ENCODE data around the gene ZC3H18.

DNA sequence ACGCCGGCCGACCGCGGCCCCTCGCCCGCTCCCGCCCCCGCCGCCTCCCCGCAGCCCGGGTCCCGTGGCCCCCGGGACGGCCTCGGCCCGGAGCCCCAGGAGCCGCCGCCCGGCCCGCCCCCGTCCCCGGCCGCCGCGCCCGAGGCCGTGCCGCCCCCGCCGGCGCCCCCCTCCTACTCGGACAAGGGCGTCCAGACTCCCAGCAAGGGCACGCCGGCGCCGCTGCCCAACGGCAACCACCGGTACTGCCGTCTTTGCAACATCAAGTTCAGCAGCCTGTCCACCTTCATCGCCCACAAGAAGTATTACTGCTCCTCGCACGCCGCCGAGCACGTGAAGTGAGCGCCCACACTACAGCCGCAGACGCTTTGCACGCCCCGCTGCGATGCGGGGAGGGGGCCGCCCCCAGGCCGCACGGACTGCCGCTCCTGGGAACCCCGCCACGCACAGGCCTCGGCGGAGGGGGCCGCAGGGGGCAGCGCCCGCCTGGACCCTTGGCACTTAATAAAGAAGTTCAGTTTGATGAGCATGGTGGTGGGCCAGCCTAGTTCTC, 35.5 kb upstream of the ZC3H18 start:
- TF ChIP-seq, protein P1, sequence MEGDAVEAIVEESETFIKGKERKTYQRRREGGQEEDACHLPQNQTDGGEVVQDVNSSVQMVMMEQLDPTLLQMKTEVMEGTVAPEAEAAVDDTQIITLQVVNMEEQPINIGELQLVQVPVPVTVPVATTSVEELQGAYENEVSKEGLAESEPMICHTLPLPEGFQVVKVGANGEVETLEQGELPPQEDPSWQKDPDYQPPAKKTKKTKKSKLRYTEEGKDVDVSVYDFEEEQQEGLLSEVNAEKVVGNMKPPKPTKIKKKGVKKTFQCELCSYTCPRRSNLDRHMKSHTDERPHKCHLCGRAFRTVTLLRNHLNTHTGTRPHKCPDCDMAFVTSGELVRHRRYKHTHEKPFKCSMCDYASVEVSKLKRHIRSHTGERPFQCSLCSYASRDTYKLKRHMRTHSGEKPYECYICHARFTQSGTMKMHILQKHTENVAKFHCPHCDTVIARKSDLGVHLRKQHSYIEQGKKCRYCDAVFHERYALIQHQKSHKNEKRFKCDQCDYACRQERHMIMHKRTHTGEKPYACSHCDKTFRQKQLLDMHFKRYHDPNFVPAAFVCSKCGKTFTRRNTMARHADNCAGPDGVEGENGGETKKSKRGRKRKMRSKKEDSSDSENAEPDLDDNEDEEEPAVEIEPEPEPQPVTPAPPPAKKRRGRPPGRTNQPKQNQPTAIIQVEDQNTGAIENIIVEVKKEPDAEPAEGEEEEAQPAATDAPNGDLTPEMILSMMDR (IDR thresholded peaks at IDR 0.05): peak in 2 of 4 experiments; percentile 10 to 21
- TF ChIP-seq EP300 (IDR thresholded peaks at IDR 0.05): no peak
